ENCODE results near the gene LCNL1.

DNA sequence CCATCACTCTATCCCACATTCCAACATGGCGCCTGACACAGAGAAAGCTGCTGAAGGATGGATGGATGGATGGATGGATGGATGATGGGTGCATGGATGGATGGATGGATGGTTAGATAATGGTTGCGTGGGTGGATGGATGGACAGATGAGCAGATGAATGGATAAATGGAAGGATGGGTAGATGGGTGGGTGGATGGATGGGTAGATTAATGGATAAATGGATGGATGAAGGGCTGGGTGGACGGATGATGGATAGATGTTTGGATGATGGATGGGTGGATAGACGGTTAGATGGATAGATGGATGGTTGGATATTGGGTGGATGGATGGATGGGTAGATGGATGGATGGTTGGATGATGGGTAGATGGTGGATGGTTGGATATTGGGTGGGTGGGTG, 26.2 kb upstream of the LCNL1 start:
- TF ChIP-seq, protein P1, sequence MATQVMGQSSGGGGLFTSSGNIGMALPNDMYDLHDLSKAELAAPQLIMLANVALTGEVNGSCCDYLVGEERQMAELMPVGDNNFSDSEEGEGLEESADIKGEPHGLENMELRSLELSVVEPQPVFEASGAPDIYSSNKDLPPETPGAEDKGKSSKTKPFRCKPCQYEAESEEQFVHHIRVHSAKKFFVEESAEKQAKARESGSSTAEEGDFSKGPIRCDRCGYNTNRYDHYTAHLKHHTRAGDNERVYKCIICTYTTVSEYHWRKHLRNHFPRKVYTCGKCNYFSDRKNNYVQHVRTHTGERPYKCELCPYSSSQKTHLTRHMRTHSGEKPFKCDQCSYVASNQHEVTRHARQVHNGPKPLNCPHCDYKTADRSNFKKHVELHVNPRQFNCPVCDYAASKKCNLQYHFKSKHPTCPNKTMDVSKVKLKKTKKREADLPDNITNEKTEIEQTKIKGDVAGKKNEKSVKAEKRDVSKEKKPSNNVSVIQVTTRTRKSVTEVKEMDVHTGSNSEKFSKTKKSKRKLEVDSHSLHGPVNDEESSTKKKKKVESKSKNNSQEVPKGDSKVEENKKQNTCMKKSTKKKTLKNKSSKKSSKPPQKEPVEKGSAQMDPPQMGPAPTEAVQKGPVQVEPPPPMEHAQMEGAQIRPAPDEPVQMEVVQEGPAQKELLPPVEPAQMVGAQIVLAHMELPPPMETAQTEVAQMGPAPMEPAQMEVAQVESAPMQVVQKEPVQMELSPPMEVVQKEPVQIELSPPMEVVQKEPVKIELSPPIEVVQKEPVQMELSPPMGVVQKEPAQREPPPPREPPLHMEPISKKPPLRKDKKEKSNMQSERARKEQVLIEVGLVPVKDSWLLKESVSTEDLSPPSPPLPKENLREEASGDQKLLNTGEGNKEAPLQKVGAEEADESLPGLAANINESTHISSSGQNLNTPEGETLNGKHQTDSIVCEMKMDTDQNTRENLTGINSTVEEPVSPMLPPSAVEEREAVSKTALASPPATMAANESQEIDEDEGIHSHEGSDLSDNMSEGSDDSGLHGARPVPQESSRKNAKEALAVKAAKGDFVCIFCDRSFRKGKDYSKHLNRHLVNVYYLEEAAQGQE (IDR thresholded peaks at IDR 0.05; ENCODE audit: insufficient read depth in 1 of 2, low read depth in 2 of 2, low read length in 1 of 2) = no peak
- TF ChIP-seq, protein P2, sequence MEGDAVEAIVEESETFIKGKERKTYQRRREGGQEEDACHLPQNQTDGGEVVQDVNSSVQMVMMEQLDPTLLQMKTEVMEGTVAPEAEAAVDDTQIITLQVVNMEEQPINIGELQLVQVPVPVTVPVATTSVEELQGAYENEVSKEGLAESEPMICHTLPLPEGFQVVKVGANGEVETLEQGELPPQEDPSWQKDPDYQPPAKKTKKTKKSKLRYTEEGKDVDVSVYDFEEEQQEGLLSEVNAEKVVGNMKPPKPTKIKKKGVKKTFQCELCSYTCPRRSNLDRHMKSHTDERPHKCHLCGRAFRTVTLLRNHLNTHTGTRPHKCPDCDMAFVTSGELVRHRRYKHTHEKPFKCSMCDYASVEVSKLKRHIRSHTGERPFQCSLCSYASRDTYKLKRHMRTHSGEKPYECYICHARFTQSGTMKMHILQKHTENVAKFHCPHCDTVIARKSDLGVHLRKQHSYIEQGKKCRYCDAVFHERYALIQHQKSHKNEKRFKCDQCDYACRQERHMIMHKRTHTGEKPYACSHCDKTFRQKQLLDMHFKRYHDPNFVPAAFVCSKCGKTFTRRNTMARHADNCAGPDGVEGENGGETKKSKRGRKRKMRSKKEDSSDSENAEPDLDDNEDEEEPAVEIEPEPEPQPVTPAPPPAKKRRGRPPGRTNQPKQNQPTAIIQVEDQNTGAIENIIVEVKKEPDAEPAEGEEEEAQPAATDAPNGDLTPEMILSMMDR (IDR thresholded peaks at IDR 0.05) = no peak
- no peak for TF ChIP-seq SIN3A (IDR thresholded peaks at IDR 0.05; ENCODE audit: borderline replicate concordance, insufficient read depth, low read depth, low read length)

All from Panc1 (cell line).